ENCODE data around the gene R3HDM4. TPM values are rescaled to one million over a fixed set of nuclear protein-coding genes. Genes with fewer than 3 reads are reported as not detected.

The R3HDM4 gene
- total RNA-seq, 1 experiment from 2014 or later: 54.0 TPM

DNA sequence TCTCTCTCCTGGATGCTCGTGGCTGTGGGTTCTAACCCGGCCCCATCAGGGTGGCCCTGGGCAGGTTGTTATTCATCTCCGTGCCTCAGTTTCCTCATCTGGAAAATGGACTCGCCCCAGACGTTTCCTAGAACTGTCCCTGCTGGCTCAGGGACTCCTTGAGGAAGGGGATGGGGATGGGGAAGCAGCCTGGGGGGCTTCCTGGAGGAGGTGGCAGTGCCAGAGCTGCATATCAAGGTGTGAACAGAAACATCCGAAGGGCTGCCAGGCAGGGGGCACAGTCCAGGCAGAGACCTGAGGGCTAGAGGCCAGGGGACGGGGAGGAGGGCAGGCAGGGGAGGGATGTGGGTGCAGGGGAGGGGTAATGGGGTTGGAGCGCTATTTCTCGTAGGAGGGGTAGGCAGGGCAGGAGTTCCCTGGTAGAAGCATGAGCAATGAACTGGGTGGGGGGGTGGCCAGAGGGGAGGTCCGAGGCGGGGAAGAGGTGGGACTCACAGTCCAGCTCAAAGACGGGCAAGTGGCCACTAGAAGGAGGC, 64.6 kb downstream of the R3HDM4 start:
- no peak overlapping the region for H3K27ac Mint-ChIP-seq (ENCODE audit: unreplicated experiment)
- no peaks in the 10 kb centered on the region for H3K36me3 Mint-ChIP-seq (ENCODE audit: insufficient read depth, unreplicated experiment)

More for the DNA sequence above, 64.6 kb downstream of the R3HDM4 start:
- H3K4me1 Mint-ChIP-seq (ENCODE audit: low read depth, unreplicated experiment): peaks cover 9% of the 10 kb centered on the region
- no peak overlapping the region for H3K4me3 Mint-ChIP-seq (ENCODE audit: low read depth, unreplicated experiment)
- CTCF ChIA-PET: no interaction called here
- intact Hi-C loops (cut with micrococcal nuclease; ENCODE audit: unreplicated experiment): no loop called here
- BruUV-seq (replicated peaks): no TSS peak
- DNase-seq: no peak
- no peak for TF ChIP-seq CTCF (IDR thresholded peaks at IDR 0.05; ENCODE audit: unreplicated experiment)
- H3K27me3 Mint-ChIP-seq (ENCODE audit: unreplicated experiment): peaks cover 60% of the 10 kb centered on the region
- H3K9me3 Mint-ChIP-seq (ENCODE audit: low read depth, unreplicated experiment): no peaks in the 10 kb centered on the region

Other genes starting within 250 kb of the R3HDM4 start
- 6.9 and 7.1 TPM in 2 replicates for gene FSTL3, start 236.8 kb downstream of the R3HDM4 start, total RNA-seq (2022)
- gene PRSS57, start 217.8 kb downstream of the R3HDM4 start, total RNA-seq (2022): not detected in 2 replicates
- gene PALM, start 204.3 kb downstream of the R3HDM4 start, total RNA-seq (2022): 0.56 and 0.83 TPM in 2 replicates
- gene MISP, start 162.1 kb downstream of the R3HDM4 start, total RNA-seq (2022): 73.9 and 90.5 TPM in 2 replicates
- 380 and 409 TPM in 2 replicates for gene PTBP1, start 115.8 kb downstream of the R3HDM4 start, total RNA-seq (2022)
- 0.27 TPM in 1 of 2 replicates, not detected in the other for gene PLPPR3, start 91.3 kb downstream of the R3HDM4 start, total RNA-seq (2022)
- gene AZU1, start 85.4 kb downstream of the R3HDM4 start, total RNA-seq (2022): not detected in 2 replicates
- gene PRTN3, start 72.2 kb downstream of the R3HDM4 start, total RNA-seq (2022): not detected in 2 replicates
- gene ELANE, start 60.9 kb downstream of the R3HDM4 start, total RNA-seq (2022): not detected in 2 replicates
- gene CFD, start 53.6 kb downstream of the R3HDM4 start, total RNA-seq (2022): 2.3 and 3.9 TPM in 2 replicates
- 21.4 and 22.4 TPM in 2 replicates for gene MED16, start 20.0 kb downstream of the R3HDM4 start, total RNA-seq (2022)
- not detected in 2 replicates for gene RNU6-9, start 19.7 kb downstream of the R3HDM4 start, total RNA-seq (2022)
- not detected in 2 replicates for gene KISS1R, start 4.1 kb upstream of the R3HDM4 start, total RNA-seq (2022)
- gene ARID3A, start 12.8 kb upstream of the R3HDM4 start, total RNA-seq (2022): 0.85 and 1.6 TPM in 2 replicates
- 43.3 TPM in 2 replicates for gene WDR18, start 71.1 kb upstream of the R3HDM4 start, total RNA-seq (2022)
- gene GRIN3B, start 87.2 kb upstream of the R3HDM4 start, total RNA-seq (2022): not detected in 2 replicates
- 129 and 142 TPM in 2 replicates for gene TMEM259, start 107.9 kb upstream of the R3HDM4 start, total RNA-seq (2022)
- gene RNU6-2, start 108.3 kb upstream of the R3HDM4 start, total RNA-seq (2022): not detected in 2 replicates
- gene CNN2, start 113.4 kb upstream of the R3HDM4 start, total RNA-seq (2022): 135 and 151 TPM in 2 replicates
- 22.7 and 24.3 TPM in 2 replicates for gene ABCA7, start 126.9 kb upstream of the R3HDM4 start, total RNA-seq (2022)
- gene ARHGAP45, start 153.9 kb upstream of the R3HDM4 start, total RNA-seq (2022): 10.4 and 12.0 TPM in 2 replicates
- 141 and 144 TPM in 2 replicates for gene POLR2E, start 182.2 kb upstream of the R3HDM4 start, total RNA-seq (2022)
- gene GPX4, start 190.8 kb upstream of the R3HDM4 start, total RNA-seq (2022): 246 and 251 TPM in 2 replicates